Lung (tissue), 12 donors: Measurements from ENCODE around the gene TSKU. TPM values are rescaled to one million over a fixed set of nuclear protein-coding genes. Genes with fewer than 3 reads are reported as not detected.

Experiments
- ATAC-seq: fragments of 200-7000 bp; cut with Tn5 transposase; one replicate; pipeline ENCODE4 v1.9.1; 2020; ENCODE audit warnings: moderate number of reproducible peaks; ENCODE audit not compliant: insufficient read depth, low FRiP score
- DNase-seq, 3 donors: peaks; one replicate each; pipeline ENCODE4 v3.0.0-alpha.2; 2013 to 2017
- H3K27ac ChIP-seq, 2 donors: one replicate each; pipeline ENCODE4 v1.5.1; 2013; ENCODE audit warnings: mild to moderate bottlenecking in 2 of 2, moderate library complexity in 2 of 2, control low read depth in 1 of 2, inconsistent platforms in 1 of 2, low read depth in 1 of 2, low read length in 1 of 2
- H3K27me3 ChIP-seq, 3 donors: one replicate each; pipeline ENCODE4 v1.5.1; 2013; ENCODE audit warnings: low read length in 2 of 3; ENCODE audit not compliant: control insufficient read depth in 3 of 3, insufficient read depth in 3 of 3
- H3K36me3 ChIP-seq, 4 donors: one replicate each; pipeline ENCODE4 v1.5.1; 2013; ENCODE audit warnings: low read length in 4 of 4, mild to moderate bottlenecking in 1 of 4, moderate library complexity in 1 of 4; ENCODE audit not compliant: control insufficient read depth in 4 of 4, insufficient read depth in 4 of 4
- H3K4me1 ChIP-seq, 5 donors: one replicate each; pipeline ENCODE4 v1.5.1; 2013; ENCODE audit warnings: low read length in 5 of 5, mild to moderate bottlenecking in 2 of 5, moderate library complexity in 1 of 5; ENCODE audit not compliant: control insufficient read depth in 5 of 5, insufficient read depth in 5 of 5
- H3K4me3 ChIP-seq: one replicate; pipeline ENCODE4 v1.5.1; 2013; ENCODE audit warnings: mild to moderate bottlenecking, control low read depth, moderate library complexity
- H3K9ac ChIP-seq, 2 donors: one replicate each; pipeline ENCODE4 v1.5.1; 2013; ENCODE audit warnings: low read length in 2 of 2, control low read depth in 1 of 2; ENCODE audit not compliant: insufficient read depth in 1 of 2
- H3K9me3 ChIP-seq, 4 donors: one replicate each; pipeline ENCODE4 v1.5.1; 2013; ENCODE audit warnings: low read length in 3 of 4, mild to moderate bottlenecking in 1 of 4, moderate library complexity in 1 of 4; ENCODE audit not compliant: control insufficient read depth in 4 of 4, insufficient read depth in 3 of 4
- WGBS, 2 donors: extraction: QIAGEN DNeasy Blood & Tissue Kit; methylation state at CpG; one replicate each; pipeline ENCODE4 v1.1.7; 2013; 5-methylcytosine and 5-hydroxymethylcytosine counted together
- polyA plus RNA-seq, 2 donors: library from polyadenylated mRNA; stranded (reverse); fragments of 200-250 nt; gene quantifications; one replicate each; pipeline ENCODE4 v1.2.1, GENCODE V29; 2013
- total RNA-seq, 2 donors: library from RNA; depleted of rRNA in 1 of 2; stranded (reverse); fragments of >200 nt in 1 of 2; gene quantifications; one replicate each; pipeline ENCODE4 v1.2.1, GENCODE V29; 2014 to 2021
- TF ChIP-seq, protein P1 (sequence below): IDR thresholded peaks from 2 replicates; pipeline ENCODE4 v1.5.1; 2012; ENCODE audit warnings: mild to moderate bottlenecking; ENCODE audit errors: control extremely low read depth, extremely low read depth
- donor health status: control.
- donor health status: control.
- donor health status: Bipolar disorder and iron deficiency.
- donor health status: healthy.
- donor health status: DM: yes; HTN: yes; CAD: no.

The TSKU gene
- total and polyA plus RNA-seq, 4 donors, result 3.7 to 18.6 (median 11.6) TPM

DNA sequence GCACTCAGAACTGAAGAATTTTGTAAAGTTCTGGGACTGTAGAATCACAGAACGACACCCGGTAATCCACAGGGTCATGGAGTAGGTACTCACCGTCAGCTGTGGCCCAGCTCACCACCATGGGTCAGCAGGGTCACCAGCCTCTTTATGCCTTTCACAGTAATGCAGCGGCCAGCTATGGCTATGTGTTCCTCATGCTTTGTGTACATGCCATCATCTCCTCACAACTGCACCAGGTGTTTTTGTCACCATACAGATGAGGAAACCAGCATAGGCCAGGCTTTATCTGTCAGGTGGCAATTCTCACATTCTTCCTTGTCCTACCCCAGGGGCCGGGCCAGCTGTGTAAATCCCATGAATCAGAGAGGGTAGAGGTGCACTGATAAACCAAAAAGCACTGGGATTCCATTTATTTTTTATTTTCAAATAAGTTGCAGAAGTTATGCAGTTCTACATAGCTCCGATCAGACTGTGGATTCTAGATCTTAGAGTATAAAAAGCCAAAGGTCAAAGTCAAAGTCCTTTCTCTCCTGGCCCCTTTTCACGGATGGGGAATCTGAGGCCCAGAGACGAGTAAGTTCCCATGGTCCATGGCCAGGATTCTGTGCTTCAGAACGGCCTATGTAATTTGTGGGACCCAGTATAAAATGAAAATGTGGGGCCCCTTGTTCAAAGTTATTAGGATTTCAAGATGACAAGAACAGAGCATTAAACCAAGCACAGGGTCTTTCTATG lies 17.5 kb downstream of the TSKU start:
- Histone ChIP-seq H3K4me3 (no peak overlapping the region), H3K27me3 (no peaks in the 10 kb centered on the region), H3K27ac (no peak overlapping the region), H3K9ac (no peak overlapping the region), H3K9me3 (no peaks in the 10 kb centered on the region), H3K4me1 (peaks cover 0 to 40% (median 10%) of the 10 kb centered on the region in 5 donors), H3K36me3 (peaks cover 0 to 9% (median 2%) of the 10 kb centered on the region in 4 donors)
- TF ChIP-seq, protein P1, sequence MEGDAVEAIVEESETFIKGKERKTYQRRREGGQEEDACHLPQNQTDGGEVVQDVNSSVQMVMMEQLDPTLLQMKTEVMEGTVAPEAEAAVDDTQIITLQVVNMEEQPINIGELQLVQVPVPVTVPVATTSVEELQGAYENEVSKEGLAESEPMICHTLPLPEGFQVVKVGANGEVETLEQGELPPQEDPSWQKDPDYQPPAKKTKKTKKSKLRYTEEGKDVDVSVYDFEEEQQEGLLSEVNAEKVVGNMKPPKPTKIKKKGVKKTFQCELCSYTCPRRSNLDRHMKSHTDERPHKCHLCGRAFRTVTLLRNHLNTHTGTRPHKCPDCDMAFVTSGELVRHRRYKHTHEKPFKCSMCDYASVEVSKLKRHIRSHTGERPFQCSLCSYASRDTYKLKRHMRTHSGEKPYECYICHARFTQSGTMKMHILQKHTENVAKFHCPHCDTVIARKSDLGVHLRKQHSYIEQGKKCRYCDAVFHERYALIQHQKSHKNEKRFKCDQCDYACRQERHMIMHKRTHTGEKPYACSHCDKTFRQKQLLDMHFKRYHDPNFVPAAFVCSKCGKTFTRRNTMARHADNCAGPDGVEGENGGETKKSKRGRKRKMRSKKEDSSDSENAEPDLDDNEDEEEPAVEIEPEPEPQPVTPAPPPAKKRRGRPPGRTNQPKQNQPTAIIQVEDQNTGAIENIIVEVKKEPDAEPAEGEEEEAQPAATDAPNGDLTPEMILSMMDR, result no peak
- DNase-seq (no peak), ATAC-seq (no peak)
- WGBS, 2 donors, result 92 to 96% methylated on average over 9 of the region's 9 CpGs

DNA sequence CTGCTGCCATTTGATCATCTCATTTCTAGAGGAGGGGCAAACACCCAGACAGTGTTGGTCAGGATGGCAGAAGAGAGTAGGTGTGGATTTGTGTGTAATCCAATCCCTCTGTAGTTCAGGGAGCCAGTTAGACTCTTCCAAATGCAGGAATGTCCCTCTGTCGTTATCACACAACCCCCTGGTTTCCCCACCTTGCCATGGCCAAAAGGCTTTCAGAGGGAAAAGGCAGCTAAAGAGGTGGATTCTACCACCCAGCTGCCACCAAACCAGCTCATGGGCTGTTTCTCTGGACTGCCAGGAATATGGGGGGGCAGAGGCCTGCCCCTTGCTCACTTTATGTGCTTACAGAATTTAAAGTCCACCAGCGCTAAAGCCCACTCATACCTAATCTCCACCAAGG lies 18.1 kb downstream of the TSKU start:
- Histone ChIP-seq H3K4me3 (no peak overlapping the region), H3K4me1 (peaks cover 0 to 40% (median 10%) of the 10 kb centered on the region in 5 donors), H3K27me3 (no peaks in the 10 kb centered on the region), H3K9ac (no peak overlapping the region), H3K27ac (no peak overlapping the region), H3K36me3 (peaks cover 0 to 4% (median 2%) of the 10 kb centered on the region in 4 donors), H3K9me3 (no peaks in the 10 kb centered on the region)
- no peak for ATAC-seq
- WGBS, 2 donors, result 69 to 100% methylated on average over 2 of the region's 2 CpGs
- DNase-seq, result no peak
- TF ChIP-seq, protein P1, result no peak

DNA sequence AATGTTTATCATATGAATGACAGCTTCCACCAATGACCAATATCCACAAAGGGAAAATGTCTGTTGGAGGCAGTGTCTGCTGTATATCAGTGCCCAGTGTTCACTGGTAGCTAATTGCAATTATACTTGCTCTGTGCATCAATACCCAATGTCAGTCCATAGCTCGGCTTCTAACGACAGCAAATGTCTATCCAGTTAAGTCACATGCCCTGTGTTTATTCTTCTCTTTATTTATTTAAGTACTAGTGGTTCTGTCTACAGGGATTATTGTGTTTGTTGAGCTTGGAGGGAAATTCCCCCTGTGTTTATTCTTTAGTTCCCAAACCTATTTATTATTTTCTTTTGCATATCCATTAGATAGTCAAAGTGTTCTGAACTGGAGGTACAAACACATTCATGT lies 18.6 kb downstream of the TSKU start:
- H3K27me3 ChIP-seq, result no peaks in the 10 kb centered on the region
- no peak overlapping the region for H3K4me3 ChIP-seq
- no peaks in the 10 kb centered on the region for H3K9me3 ChIP-seq
- TF ChIP-seq, protein P1, result no peak
- 42 to 61% methylated on average over 2 of the region's 2 CpGs for whole genome bisulfite sequencing, 2 donors
- H3K36me3 ChIP-seq, result no peaks in the 10 kb centered on the region
- DNase-seq (no peak), ATAC-seq (no peak)
- H3K4me1 ChIP-seq, result peaks cover 0 to 40% (median 10%) of the 10 kb centered on the region in 5 donors
- no peak overlapping the region for H3K9ac ChIP-seq
- H3K27ac ChIP-seq, result no peak overlapping the region
